Measurements from ENCODE around the gene MUS81. TPM values are rescaled to one million over a fixed set of nuclear protein-coding genes. Genes with fewer than 3 reads are reported as not detected.

The MUS81 gene
- total and polyA plus RNA-seq, 2 of the 4 experiments (the other 2 are of a cell fraction) = 23.7 to 47.9 TPM

- TF ChIP-seq NFE2L2 (IDR thresholded peaks at IDR 0.05; ENCODE audit: low read depth, low read length) (no peak), MXI1 (IDR thresholded peaks at IDR 0.05; ENCODE audit: borderline replicate concordance, low read depth, low read length) (no peak), FOS (IDR thresholded peaks at IDR 0.05; ENCODE audit: low read depth, low read length) (no peak), CHD1 (IDR thresholded peaks at IDR 0.05; ENCODE audit: low read depth, low read length) (no peak)
Observed at GRCh38 chr11:65900899-65901180, 40.6 kb downstream of the MUS81 start (continued).

GRCh38 chr11:65903068-65903481 lies 42.8 kb downstream of the MUS81 start:
- DNase-seq = peak; percentile 91
- ChIA-PET POLR2A (ENCODE audit: unreplicated experiment) (interaction anchor here (0.6 to 1.3 kb wide), 2 partner anchors 9 to 16 kb away, joined by 3 to 4 read pairs; no protein-coding TSS in a partner anchor), CTCF (no interaction called here)
- peak; percentile 53 for ATAC-seq (ENCODE audit: low read depth)
- Histone ChIP-seq H3K9me3 (ENCODE audit: control insufficient read depth, insufficient read depth, low read length) (no peaks in the 10 kb centered on the region), H2BK5ac (ENCODE audit: low read depth, low read length, poor library complexity, severe bottlenecking) (peak overlapping the region; percentile 100), H3K27me3 (ENCODE audit: control insufficient read depth, insufficient read depth, low read length) (no peaks in the 10 kb centered on the region), H3K4me3 (ENCODE audit: insufficient read depth, low read depth, low read length) (no peak overlapping the region), H3K18ac (ENCODE audit: low read depth, low read length) (peak overlapping the region; percentile 95), H4K5ac (ENCODE audit: low read depth, low read length) (peak overlapping the region; percentile 94), H4K8ac (ENCODE audit: low read depth in 2 of 2, low read length in 2 of 2) (peak overlapping the region; percentile 89 to 97), H3K4ac (ENCODE audit: low read depth, low read length) (peak overlapping the region; percentile 98), H4K20me1 (ENCODE audit: insufficient read depth, low read length) (peaks cover 17% of the 10 kb centered on the region), H2BK15ac (ENCODE audit: low read depth, low read length) (peak overlapping the region; percentile 98; the same call in 2 of the 3 replicates), H3K4me1 (ENCODE audit: control insufficient read depth, insufficient read depth, low read length) (peaks cover 20% of the 10 kb centered on the region), H2AK9ac (replicated peaks; ENCODE audit: low read depth, low read length, poor library complexity) (peak overlapping the region; percentile 99), H3K79me1 (ENCODE audit: low read depth in 1 of 2, low read length in 2 of 2) (peaks cover 31 to 61% of the 10 kb centered on the region in 2 experiments), H2AK5ac (ENCODE audit: low read depth, low read length) (peak overlapping the region; percentile 100), H3K36me3 (ENCODE audit: control insufficient read depth, insufficient read depth, low read length) (peaks cover 3% of the 10 kb centered on the region), H3K4me2 (ENCODE audit: low read depth, low read length) (peak overlapping the region; percentile 77), H4K91ac (ENCODE audit: insufficient read depth, low read depth, low read length) (peak overlapping the region; percentile 99), H2BK20ac (ENCODE audit: low read depth, low read length) (peak overlapping the region; percentile 99), H3K9ac (ENCODE audit: low read depth, low read length) (peak overlapping the region; percentile 70; the same call in 1 of the 2 replicates), H3K23ac (ENCODE audit: low read depth, low read length) (peak overlapping the region; percentile 99), H3K27ac (ENCODE audit: insufficient read depth, low read length) (peak overlapping the region; percentile 97), H2BK120ac (ENCODE audit: low read depth, low read length) (peak overlapping the region; percentile 100), H2AFZ (replicated peaks; ENCODE audit: low read length, poor library complexity) (peak overlapping the region; percentile 83), H3K56ac (ENCODE audit: extremely low read depth, insufficient read depth, low read length) (peak overlapping the region; percentile 97), H3K9me1 (ENCODE audit: insufficient read depth, low read length) (peaks cover 19% of the 10 kb centered on the region), H3K14ac (replicated peaks; ENCODE audit: low read depth, low read length) (peak overlapping the region; percentile 98)
- intact Hi-C loops (cut with micrococcal nuclease) = loop anchor here (1.0 kb wide), 1 partner anchor 8 kb away; no protein-coding TSS in a partner anchor
- no CpG with 5 or more reads among the region's 5 CpGs for WGBS, 2 experiments (ENCODE audit: extremely low coverage in 2 of 2, insufficient read length in 1 of 2)
- dilution Hi-C loops (cut with HindIII; ENCODE audit: low sequenced_read_pairs, unreplicated experiment) = no loop called here
- in situ Hi-C loops (cut with MboI; ENCODE audit: low sequenced_read_pairs) = no loop called here
- BruUV-seq (replicated peaks) = no TSS peak
- TF ChIP-seq RAD21 (IDR thresholded peaks at IDR 0.05; ENCODE audit: low read length) = no peak
- no peak for TF ChIP-seq SMC3 (IDR thresholded peaks at IDR 0.05; ENCODE audit: low read depth, low read length)
- peak; percentile 79 for TF ChIP-seq FOS (IDR thresholded peaks at IDR 0.05; ENCODE audit: low read depth, low read length)
- 0 out of 2 replicates have a peak, but pooled peaks have one; percentile 2 for TF ChIP-seq USF2 (IDR thresholded peaks at IDR 0.05; ENCODE audit: low read depth, low read length)
- TF ChIP-seq POLR2A (IDR thresholded peaks at IDR 0.05; ENCODE audit: low read depth, low read length) = peak; percentile 70; the same call in 1 of the 2 replicates
- no peak for TF ChIP-seq ELK1 (IDR thresholded peaks at IDR 0.05; ENCODE audit: borderline replicate concordance, low read depth, low read length)
- no peak for TF ChIP-seq CEBPB (IDR thresholded peaks at IDR 0.05; ENCODE audit: low read depth, low read length)
- TF ChIP-seq MAZ (IDR thresholded peaks at IDR 0.05; ENCODE audit: borderline replicate concordance, low read depth, low read length) = peak; percentile 76
- TF ChIP-seq MAFK (IDR thresholded peaks at IDR 0.05; ENCODE audit: low read depth, low read length) = no peak
- peak; percentile 67 for TF ChIP-seq BHLHE40 (IDR thresholded peaks at IDR 0.05; ENCODE audit: low read depth, low read length)
- TF ChIP-seq CHD1 (IDR thresholded peaks at IDR 0.05; ENCODE audit: low read depth, low read length) = no peak
- TF ChIP-seq CTCF (conservative IDR thresholded peaks at IDR 0.05; ENCODE audit: low read depth, low read length) = no peak

Data from IMR-90 (cell line).